ENCODE measurements around the gene TNP1.

DNA sequence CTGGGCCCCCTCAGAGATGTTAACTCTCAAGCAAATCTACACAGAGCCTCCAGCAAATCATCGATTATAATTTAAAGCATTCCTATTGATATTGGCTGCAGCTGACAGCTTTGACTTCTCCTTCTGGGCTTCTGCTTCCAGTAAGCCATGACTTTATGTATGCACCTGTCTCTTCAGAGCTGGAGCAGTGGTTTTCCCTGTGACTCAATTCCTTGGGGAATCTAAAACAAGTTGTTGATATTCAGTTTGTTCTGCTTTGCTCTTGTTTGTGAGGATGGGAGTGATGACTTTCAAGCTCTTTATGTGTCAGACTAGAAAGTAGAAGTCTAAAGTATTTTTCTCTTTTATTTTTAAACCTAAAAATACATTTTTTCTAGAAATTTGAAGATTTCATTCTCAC lies 45.1 kb upstream of the TNP1 start:
- TF ChIP-seq, protein P1, sequence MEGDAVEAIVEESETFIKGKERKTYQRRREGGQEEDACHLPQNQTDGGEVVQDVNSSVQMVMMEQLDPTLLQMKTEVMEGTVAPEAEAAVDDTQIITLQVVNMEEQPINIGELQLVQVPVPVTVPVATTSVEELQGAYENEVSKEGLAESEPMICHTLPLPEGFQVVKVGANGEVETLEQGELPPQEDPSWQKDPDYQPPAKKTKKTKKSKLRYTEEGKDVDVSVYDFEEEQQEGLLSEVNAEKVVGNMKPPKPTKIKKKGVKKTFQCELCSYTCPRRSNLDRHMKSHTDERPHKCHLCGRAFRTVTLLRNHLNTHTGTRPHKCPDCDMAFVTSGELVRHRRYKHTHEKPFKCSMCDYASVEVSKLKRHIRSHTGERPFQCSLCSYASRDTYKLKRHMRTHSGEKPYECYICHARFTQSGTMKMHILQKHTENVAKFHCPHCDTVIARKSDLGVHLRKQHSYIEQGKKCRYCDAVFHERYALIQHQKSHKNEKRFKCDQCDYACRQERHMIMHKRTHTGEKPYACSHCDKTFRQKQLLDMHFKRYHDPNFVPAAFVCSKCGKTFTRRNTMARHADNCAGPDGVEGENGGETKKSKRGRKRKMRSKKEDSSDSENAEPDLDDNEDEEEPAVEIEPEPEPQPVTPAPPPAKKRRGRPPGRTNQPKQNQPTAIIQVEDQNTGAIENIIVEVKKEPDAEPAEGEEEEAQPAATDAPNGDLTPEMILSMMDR (IDR thresholded peaks at IDR 0.05 in 8 of 11, conservative IDR thresholded peaks at IDR 0.05 in 3 of 11): no peak
- TF ChIP-seq POLR2A (IDR thresholded peaks at IDR 0.05): no peak
